NCI-H524 treated with DMSO at 0.1 percent for 48 hours (cell line): ENCODE measurements around the gene ANK2.

Experiments
- DNase-seq: peaks from one replicate; lab custom pipeline; 2025; lab: John Stamatoyannopoulos, UW

Gene ANK2

DNA sequence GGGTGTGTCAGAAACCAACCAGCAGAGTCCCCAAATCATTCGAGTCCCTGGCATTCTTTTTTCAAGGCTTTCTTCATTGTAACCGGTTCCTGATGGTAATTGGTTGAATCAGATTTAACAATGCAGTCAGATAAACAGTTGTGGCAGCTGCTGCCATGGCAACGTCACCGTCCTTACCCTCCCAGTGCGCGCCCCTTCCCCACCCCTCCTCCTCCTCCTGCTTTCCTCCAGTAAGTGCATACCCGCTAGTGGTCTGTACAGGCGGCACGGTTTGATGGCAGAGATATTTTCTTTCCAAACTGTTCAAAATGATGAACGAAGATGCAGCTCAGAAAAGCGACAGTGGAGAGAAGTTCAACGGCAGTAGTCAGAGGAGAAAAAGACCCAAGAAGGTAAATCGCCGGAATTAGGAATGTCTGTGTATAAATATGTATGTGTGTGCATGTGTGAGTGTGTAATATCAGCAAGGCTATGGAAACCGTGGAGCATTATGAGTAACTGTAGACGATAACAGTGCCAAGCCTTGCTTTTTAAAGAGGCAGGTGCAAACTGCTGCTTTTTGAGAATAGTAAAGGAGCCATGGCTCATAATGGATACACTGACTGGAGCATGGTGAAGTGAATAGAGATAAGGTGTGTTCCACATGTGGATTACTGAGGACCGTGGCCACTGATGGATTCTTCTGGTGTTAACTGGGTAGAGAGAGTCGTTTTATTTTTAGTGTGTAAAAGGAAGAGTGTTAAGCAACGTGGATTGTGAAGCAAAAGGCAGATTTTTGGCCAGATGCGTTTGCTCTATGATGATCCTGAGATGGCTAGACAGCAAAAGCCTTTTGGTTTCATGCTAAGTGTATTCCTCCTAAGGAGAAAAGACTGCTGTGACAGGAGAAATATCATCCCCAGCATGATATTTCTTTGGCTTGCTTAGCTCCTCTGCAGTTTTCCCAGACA, at the start of gene ANK2:
ANK2 (plus strand) TSS at position 233 of the 950 bp plus-strand sequence; CDS start at position 309, 76 bp downstream.
- DNase-seq: peak; percentile 9

DNA sequence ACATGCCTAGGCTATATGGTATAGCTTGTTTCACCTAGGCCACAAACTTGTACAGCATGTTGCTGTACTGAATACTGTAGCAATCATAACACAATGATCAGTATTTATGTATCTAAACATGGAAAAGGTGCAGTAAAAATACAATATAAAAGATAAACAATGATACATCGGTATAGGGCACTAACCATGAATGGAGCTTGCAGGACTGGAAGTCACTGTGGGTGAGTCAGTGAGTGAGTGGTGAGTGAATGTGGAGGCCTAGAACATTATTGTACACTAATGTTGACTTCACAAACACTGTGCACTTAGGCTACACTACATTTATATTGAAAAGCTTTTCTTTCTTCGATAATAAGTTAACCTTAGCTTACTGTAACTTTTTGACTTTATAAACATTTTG, 45.6 kb upstream of the ANK2 start:
- no peak for DNase-seq

DNA sequence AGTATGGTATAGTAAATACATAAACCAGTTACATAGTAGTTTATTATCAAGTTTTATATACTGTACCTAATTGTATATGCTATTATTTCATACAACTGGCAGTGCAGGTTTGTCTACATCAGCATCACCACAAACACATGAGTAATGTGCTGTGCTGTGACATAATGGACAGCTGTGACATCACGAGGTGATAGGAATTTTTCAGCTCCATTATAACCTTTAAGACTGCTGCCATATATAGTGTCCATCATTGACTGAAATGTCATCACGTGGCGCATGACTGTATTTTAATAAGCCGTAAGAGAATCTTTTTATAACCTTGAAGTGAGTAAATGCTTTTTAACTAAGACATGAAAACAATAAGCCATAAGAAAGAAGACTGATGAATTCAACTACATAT, 44.8 kb upstream of the ANK2 start:
- no peak for DNase-seq

DNA sequence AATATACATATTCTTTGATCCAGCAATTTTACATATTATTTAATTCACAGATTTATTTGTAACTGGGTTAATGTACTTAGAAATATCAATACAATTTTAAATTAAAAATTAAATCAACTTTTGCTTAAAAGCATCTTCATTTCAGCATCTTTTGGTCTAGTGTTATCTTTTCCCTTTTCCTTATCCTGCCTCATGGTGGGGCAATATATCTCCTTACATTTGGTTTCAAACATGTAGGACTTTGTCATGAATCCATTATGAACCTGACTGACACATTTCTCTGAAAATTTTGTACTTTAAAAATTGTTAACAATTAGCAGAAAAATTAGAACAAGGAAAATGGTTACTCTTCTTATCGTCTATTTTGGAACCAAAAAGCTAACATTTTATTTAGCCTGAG, 42.8 kb upstream of the ANK2 start:
- DNase-seq: no peak

DNA sequence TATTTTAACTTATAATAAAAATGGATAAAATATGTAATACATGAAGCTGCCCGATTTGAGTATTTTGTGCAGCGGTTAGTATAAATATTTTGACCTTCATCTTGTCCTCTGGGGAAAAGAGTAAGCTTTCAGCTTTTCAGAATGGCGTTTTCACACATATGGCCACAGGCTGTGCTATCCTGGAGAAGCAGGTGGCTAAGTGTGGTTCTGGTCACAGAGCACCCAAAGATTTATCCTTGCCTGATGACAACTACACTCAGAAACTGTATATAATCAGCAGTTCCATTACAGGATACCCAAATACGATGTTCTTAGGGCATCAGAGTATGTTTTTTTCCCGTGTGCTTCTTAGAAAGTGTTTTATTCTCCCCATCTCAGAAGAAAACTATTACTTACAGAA, 42.3 kb upstream of the ANK2 start:
- DNase-seq: peak; percentile 41

DNA sequence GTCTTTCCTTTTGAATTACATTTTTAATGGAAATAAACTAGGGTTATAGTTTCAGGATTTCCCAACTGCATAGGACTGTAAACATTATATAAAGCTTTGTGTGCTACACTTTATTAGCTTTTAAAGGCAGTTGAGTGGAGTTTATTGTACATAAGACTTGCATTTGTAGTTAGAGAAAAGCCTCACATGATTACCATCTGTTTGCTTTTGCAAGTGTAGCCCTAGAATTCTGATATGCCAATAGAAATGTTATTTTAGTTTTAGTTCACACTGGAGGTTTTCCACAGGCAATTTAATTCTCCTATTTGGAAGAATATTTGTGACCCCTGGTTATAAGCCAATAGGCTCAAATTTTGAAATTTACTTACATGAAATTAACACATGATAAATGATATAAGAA, 41.3 kb upstream of the ANK2 start:
- DNase-seq: no peak

DNA sequence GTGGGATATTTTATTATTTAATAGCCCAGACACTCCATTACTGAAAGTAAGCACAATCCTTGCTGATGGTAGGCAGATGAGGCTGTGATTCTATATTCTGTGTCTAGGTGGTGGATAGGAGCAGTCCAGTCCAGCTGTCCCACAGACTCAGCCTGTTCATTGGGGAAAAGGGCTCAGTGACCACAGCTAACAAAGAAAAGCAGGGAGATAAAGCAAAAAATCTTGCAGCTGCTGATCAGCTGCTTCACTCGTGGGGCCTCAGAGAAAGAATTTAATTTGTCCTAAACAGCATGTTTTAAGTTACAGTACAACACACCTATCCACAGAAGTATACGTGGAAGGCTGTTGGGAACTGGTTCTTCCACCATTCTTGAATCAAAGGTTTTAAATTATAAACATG, 40.7 kb upstream of the ANK2 start:
- no peak for DNase-seq

DNA sequence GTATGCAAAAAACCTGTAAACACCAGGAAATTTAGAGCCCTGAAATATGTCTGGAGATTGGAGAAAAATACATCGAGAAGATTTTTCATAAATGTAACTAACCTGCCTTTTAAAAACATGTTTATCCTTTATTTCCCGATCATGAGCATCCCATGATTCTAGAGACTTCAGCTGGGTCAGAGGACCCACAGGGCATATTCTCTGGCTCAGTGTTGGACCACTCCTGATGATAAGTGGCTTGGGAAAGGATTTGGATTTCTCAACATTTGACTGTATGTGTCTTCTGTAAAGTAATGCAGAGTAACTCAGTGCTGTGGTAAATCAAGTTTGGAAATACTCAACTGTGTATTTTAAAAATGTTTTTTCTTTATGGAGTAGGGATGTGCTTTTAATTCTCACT, 40.0 kb upstream of the ANK2 start:
- DNase-seq: no peak

DNA sequence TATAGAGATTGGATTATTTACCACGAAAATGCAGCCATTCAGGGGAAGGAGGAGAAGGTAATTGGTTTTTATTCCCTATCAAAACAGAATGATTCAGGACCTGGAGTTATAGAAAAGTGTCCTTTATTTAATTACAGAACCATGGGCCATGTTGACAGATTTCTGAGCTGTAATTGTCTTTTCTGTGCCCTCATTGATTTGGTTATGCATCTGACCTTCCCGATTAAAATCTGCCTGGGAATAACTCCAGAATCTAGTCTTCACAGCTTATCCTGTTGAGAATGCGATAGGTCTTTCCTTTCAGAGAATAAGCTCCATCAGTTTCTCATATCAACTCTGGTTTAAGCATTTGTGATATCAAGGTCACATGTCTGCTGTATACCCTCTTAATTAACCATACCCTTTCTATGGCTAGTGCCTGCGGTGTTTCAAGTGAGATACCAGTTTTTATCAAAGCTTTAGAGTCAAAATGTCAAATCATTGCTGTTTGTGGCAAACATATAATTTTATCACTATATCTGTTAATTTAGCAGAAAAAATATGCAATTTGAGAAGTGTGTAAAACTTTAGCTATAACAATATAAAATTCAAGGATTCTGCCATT, 37.2 kb upstream of the ANK2 start:
- no peak for DNase-seq

DNA sequence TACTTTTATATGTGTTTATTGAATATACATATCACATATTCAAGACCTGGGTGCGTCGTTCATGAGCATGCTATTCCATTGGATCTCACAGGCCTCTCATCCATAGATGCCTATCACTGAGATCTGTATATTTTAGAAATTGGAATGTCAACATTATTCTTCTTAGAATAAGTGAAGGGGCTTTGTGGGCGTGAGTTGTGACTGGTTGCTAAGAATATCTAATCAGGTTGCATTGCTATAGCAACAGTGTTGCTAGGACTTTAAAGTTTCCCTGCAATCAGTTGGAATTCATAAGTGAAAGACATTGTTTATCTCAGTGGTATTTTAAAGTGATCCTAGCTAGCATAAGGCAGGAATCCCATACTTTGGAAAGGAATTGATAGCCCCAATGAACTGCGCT, 36.7 kb upstream of the ANK2 start:
- DNase-seq: no peak

DNA sequence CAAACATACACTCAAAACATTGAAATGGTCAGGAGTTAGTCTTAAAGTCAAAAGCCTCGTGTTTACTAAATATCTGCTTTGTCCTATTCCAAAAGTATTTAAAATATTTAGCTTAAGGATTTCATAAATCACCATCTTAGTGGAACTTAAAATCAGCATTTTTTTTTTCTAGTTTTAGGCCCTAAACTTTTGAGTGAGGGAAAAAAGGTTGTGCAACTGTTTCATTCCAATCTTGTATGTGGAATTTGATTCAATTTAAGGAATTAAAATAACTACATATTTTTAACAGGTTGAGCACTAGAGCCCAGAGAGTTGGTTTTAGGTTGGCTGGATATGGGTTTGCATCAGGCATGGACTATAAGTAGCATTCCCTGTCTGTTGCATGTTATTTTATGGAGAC, 35.7 kb upstream of the ANK2 start:
- no peak for DNase-seq

DNA sequence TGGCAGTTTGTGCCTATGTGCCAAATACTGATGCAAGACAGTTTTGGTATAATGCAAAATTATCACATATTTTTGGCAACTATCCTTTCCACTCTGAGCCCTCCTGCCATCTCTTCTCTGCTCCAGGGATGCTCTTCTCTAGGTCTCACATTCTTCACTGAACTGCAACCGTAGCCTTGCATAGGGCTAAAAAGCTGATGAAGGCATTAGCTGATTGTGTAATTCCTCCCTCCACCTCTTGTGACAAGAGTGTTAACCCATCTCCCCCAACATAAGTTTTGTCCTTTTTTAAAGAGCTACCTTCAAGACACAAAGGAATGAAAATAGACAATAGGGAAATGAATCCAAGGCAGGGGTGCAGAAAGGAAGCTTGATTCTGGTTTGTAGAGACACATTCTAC, 33.1 kb upstream of the ANK2 start:
- no peak for DNase-seq

DNA sequence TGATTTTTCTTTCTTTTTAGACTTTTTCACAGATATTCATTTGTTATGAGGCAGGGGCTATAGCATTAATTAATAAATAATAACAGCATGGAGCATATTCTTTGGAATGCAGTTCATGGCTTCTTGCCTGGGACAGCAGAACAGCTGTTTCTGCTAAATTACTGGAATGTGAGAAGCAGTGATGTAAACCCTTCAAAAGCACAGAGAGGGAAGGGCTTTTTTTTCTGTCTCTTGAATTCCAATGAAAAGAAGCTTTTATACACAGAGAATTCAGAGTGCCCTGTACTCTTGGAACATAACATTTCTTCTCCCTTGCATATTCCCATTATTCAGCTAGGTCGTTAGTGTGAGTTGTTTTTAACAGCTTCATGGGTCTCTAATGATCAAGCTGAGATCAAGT, 28.5 kb upstream of the ANK2 start:
- DNase-seq: no peak

DNA sequence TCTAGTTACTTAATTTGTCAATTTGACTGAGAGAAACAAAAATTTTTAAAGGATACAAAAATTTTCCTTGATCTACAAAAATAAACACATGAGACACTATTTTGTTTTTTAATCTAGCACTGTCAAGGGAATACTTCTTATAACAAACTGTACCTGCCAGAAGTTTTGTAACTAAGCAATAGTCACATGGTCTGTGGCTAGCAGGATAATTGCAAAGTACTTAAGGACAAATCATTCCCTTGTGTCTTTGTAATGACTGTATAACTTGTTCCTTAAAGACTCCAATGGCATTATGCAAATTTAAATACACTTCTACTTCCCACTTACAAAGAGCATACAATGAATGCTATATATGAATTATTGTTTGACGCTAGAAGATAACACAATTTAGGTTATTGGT, 25.1 kb upstream of the ANK2 start:
- no peak for DNase-seq

DNA sequence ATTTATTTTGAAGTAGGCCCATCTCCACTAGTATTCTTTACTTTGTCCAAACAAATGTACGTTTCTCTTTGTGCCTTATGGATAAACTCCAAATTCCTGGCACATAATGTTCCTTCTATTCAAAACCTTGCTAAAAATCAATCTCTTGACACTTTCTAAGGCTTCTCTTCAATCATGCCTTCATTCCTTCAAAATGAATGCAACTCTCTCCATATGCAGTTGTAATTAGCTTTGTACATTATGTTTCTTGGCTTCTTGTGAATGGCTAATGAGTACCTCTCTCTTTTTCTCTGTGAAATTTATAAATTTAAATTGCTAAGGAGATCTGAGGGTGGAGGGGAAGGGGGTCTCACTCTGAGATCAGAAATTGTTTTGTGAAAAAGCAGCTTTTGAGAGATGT, 24.0 kb upstream of the ANK2 start:
- no peak for DNase-seq

DNA sequence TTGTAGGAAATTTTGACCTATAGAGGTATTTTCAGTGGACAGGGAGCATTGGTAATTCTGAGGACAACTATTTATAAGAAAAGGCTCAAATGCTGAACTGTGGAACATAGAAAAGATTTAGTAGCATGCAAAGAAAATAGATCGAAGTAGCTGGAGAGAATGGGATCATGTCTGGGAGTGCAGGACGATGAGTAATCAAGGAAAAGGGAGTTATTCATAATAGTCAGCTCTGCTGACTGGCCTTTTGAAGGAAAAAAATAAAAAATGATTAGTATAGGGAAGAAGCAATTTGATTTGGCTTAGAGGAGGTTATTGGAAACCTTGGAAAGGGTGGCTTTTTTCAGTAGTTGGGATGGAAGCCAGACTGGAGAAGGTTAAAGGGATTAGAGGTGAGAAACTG, 22.9 kb upstream of the ANK2 start:
- DNase-seq: no peak

DNA sequence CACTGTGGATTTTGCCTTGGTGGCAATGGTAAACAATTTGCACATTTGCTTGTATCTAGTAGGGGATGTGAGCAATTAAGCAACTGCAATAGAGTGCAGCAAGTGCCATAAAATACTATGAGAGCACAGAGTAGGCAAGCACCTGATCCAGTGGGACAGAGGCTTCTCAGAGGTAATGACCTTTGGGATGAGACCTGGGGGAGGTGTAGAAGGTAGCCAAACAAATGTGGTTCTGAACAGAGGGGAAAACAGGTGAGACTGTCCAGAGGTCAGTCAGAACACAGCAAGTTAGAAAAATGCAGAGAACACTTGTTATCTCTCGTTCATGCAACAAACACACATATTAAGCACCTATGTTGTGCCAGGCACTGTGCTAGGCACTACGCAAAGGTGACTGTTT, 21.4 kb upstream of the ANK2 start:
- no peak for DNase-seq

DNA sequence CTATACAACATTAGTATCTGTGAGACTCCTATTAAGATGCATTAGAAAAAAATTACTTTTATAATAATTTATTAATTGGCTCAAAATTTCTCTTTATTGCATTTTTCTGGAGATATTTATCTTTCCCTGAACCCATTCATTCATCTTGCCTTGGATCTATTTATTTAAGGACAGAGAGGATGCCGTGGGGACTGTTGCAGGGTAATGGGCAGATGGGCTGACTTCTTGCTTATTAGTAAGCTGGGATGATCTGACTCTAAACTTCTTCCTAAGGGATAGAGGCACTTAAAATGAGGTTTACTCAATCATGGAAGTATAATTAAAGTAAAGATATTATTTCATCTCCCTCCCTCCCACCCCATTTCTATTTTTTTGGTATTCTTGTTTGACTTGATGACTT, 18.2 kb upstream of the ANK2 start:
- DNase-seq: no peak

DNA sequence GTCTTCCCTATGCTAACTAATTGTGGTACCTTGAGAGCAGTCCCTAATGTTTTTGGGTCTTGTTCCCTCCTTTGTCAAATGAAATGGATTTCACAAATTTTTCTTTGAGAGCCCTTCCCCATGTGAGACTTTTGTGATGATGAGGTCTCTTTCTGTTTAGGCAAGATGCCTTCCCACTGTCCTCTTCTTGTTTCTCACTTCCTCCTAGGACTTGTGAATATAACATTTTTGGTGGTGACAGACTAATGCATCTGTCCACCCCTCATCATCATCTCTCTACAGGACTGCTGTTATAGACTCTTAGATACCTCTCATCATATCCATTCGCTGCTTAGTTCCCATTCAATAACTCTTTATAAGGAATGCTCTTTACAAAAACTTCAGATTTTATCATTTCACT, 8.7 kb upstream of the ANK2 start:
- no peak for DNase-seq

DNA sequence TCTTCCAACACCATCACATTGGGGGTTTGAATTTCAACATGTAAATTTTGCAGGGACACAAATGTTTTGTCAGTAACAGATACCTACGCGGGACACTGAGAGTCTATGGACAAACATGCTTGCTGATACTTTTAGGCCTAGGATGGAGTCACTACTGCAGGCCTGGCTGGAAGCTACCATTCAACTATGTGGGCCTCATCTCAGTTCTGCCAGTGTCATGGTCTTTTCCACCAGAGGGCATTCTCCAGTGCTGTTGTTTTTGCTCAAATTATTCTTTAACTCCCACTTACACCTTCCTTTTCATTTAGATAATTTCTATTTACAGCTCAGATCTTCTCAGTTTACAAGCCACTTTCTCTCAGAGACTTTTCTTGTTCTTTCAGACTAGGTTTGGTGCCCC, 7.0 kb upstream of the ANK2 start:
- DNase-seq: no peak

DNA sequence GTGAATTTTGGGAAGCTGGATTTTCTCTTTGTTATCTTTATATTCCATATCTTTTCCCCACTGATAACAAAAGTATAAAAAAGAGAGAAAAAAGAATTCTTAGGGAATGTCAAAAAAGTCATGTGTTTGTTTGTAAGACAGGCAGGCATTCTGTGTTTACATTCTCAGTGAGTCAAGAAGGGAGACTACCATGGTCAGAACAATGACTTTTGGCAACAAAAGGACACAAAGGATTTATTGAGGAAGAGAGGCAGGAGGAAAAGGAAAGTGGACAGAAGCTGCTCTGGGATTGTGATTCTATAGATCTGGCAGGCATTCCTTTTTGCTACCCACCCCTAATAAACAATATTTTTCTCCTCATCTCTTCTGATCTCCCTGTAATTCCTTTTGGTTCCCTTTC, 5.9 kb upstream of the ANK2 start:
- DNase-seq: no peak

DNA sequence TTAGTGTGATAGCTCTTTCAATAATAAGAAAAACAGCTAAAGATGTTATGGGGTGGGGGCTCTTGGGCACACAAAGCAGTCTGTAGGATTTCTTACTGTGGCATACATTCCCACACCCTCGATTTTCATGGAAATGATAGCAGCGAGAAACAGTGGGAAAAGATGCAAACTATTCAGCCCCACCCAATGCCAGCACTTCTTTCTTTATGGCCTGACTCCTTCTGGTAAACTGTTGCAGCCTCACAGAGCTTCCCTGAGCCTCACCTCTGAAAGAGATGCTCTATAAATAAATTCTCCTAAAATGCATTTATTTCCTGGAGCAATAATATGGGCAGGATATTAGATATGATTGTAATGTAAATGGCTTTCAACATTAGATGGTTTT, 910 bp downstream of the ANK2 start:
- DNase-seq: no peak

DNA sequence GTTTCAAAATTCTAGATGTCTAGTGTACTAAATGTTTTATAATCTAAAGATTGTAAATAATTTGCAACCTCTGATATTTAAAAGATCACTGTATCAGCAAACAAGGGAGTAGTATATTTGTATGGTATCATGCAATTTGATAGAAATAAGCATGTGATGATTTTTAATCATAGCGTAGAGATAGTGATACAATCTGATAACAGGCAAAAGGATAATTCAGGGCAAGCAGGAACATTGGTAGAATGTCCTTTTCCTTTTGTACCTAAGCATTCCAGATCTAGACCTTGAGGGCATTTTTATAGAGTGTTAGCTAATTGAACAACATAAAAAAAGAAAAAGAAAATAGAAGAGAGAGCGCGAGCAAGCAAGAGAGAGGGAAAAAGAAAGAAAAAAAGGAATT, 1.4 kb downstream of the ANK2 start:
- no peak for DNase-seq

DNA sequence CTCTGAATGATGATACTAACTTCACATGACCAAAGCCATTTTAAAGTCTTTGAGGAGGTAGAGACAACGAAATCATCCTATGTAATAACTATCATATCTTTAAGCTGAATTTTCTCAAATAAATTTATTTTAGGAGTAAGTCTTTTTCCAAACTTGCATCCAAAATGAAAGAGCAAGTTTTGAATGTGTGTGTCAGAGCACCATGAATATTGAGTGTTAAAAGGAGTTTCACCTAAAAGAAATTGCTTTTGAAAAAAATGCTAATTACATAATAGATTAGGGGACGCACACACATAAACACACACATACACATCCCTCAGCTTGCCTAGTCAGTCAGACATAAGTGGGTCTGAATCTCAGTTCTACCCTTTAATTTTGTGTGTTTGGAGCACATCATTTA, 1.9 kb downstream of the ANK2 start:
- no peak for DNase-seq
